HG03108 (cell line): ENCODE data around the gene PPL.
A peak's percentile ranks its signal among the peaks of the same experiment; 100 is the strongest.
"Not testable (repeated sequence)": the region's sequence is repeated elsewhere in the genome, so short reads cannot be mapped to it uniquely, and the experiment has no call there.

ENCODE experiments used
- ATAC-seq: cut with Tn5 transposase; IDR thresholded peaks from one replicate; pipeline ENCODE4 v1.9.1; 2021; ENCODE audit warnings: moderate library complexity; ENCODE audit not compliant: unreplicated experiment

PPL gene, protein sequence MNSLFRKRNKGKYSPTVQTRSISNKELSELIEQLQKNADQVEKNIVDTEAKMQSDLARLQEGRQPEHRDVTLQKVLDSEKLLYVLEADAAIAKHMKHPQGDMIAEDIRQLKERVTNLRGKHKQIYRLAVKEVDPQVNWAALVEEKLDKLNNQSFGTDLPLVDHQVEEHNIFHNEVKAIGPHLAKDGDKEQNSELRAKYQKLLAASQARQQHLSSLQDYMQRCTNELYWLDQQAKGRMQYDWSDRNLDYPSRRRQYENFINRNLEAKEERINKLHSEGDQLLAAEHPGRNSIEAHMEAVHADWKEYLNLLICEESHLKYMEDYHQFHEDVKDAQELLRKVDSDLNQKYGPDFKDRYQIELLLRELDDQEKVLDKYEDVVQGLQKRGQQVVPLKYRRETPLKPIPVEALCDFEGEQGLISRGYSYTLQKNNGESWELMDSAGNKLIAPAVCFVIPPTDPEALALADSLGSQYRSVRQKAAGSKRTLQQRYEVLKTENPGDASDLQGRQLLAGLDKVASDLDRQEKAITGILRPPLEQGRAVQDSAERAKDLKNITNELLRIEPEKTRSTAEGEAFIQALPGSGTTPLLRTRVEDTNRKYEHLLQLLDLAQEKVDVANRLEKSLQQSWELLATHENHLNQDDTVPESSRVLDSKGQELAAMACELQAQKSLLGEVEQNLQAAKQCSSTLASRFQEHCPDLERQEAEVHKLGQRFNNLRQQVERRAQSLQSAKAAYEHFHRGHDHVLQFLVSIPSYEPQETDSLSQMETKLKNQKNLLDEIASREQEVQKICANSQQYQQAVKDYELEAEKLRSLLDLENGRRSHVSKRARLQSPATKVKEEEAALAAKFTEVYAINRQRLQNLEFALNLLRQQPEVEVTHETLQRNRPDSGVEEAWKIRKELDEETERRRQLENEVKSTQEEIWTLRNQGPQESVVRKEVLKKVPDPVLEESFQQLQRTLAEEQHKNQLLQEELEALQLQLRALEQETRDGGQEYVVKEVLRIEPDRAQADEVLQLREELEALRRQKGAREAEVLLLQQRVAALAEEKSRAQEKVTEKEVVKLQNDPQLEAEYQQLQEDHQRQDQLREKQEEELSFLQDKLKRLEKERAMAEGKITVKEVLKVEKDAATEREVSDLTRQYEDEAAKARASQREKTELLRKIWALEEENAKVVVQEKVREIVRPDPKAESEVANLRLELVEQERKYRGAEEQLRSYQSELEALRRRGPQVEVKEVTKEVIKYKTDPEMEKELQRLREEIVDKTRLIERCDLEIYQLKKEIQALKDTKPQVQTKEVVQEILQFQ (N-terminal part only)

DNA sequence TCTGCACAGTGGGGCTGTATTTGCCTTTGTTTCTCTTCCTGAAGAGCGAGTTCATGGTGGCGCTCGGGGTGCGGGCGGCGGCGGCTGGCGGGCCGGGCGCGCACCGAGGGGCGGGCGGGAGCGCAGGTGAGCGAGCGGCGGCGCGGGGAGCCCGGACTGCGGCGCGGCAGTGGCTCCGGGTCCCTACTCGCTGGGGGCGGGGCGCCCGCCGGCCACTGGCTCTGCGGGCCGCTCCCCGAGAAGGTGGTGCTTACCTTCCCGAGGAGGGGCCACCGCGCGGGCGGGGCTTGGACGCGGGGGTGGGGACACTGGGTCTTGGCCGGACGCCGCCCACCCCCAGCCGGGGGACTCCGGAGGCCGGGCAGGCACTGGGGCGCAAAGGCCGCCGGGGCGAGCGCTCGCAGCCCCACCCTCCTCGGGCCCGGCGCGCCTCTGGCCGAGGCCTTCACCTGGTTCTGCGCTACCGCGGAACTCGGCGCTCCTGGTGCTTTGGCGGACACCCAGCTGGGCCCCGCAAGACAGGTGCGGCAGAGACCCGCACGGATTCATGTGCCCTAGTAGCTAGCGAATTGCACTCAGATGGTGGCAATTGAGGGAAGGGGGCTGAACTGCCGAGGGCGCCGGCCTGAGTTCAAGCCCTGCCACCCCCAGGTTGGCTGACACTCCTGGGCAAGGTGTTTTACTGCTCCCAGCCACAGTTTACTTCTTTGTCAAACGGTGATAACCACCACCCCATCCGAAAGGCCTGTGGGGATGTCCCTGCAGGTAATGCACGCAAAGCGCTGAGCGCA, at the start of gene PPL:
Gene PPL (minus strand): TSS at position 158 of the 791 bp plus-strand sequence. CDS start 103 bp downstream, at position 55.
- no peak for ATAC-seq

DNA sequence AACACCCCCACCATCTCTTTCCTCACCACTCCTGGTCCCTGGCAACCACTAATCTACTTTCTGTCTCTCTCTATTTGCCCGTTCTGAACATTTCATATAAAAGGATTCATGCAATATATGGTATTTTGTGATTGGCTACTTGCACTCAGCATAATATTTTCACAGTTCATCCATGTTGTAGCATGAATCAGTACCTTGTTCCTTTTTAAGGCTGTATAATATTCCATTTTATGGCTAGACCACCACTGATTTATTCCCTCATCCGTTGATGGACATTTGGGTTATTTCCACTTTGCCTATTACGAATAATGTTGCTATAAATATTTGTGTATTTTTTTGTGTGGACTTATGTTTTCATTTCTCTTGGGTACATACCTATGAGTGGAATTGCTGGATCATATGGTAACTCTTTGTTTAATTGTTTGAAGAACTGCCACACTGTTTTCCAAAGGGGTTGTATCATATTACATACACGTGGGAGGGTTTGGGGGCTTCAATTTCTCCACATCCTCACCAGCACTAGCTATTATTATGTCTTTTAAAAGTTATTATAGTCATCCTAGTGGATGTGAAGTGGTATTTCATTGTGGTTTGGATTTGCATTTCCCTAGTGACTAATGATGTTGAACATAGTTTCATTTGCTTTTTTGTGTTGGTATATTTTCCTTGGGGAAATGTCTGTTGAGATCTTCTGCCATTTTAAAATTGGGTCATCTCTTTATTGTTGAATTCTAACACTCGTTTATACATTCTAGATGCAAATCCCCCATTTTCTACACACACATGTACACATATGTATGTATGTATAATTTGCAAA, 47.4 kb upstream of the PPL start:
- no peak for ATAC-seq

DNA sequence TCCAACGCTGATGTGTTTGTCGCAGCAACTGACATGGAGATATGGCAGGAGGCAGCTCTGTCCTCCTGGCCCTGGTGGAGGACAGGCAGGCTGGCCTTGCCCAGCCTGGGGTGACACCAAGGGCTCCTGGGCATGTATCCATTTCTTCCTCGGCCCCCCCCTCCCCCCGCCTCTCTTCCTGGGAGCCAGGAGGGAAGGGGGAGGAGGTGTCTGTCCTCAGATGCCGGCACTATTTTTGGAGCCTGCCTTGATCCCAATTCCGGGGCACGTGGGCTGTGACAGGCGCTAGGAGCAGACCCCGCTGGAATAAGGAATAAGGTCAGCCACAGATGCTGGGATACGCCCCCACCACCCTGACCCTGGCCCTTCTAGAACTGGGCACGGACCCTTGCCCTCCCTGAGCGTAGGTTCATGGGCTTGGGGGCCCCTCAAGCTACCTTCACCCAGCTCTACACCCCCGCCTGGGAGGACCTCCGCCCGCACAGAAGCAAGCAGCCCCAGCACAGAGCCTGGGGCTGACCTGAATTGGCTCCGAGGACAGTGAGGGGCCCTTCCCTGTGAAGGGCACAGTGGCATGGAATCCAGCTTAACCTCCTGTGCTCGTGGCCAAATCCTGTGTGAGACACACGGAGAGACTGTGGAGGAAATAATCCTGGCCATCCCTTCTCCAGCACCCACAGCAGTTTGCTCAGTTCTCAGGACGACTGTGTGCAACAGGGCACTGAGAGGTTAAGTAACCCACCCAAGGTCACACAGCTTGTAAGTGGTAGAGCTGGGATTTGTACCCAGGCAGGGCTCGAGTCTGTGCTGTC, 45.3 kb upstream of the PPL start:
- no peak for ATAC-seq

DNA sequence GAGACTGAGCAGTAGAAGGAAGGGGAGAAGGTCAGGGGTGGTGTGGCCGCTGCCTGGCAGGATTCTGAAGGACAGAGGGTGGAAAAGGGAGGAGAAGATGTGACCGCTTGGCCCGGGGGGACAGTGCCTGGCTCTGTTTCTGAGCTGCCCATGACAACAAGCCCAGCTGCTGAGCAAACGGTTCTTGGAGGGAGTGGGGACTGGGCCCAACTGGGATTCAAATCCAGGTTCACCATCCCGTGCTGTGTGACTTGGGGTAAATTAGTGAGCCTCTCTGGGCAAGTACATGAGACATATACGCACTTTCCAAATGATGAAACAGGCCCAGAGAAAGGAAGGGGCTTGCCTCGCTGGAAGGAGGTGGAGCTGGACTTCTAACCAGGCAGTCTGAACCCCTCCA, 44.5 kb upstream of the PPL start:
- ATAC-seq = no peak

DNA sequence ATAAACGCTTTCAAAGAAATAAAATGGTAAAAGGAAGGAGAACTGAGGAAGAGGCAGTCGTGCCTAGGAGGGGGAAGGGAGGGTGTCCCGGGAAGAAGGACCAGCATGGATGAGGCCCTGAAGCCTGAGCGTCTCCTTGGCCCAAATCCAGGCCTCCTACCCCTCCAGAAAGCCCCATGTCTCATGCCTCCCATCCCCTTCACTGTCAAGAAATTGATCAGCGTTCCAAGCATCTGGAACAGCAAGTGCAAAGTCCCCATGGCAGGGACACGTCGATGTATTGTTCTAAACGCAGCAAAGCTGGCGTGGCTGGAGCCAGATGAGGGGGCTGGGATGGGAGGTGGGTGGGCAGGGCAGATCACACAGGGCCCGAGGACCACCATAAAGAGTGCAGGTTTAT, 43.7 kb upstream of the PPL start:
- no peak for ATAC-seq

DNA sequence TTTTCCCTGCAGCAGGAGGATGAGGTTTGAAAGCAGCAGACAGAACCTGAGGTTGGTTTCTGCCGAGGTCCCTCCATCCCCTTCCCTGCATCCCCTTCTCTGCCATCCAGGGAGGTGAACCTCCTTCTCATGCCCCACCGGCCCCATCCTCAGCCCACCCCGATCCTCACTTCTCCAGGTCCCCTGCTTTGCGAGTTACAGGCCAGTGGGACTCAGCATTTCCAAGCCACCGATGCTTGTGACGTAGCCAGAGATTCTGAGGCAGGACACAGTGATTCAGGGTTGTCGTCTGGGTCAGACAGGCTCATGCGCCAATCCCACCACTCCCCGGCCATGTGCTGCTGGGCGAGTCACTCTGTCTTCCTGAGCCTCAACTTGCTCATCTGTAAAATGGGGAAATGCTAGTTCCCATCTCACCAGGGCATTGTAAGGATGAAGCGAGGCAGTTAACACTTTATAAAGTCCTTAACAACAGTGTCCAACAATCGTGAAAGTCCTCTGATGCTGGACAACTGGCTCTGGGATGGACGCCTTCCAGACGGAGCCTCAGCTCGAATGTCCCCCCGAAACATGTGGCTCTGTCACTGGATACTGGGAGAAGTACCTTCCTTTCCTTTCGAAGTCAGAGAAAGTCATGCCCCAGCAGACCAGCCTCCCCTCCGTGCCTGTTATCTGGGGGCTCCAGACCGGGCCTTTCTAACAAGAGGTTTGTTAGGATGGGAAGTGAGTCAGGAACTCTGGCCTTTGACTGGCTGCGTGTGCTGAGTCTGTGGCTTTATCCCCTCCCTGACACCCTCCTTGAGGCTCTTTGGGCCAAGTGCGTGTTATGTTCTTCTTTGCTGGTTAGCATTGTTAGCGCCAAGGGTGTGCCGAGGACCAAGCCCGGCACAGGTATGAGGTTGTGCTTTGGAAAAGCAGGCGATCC, 43.0 kb upstream of the PPL start:
- ATAC-seq = no peak

DNA sequence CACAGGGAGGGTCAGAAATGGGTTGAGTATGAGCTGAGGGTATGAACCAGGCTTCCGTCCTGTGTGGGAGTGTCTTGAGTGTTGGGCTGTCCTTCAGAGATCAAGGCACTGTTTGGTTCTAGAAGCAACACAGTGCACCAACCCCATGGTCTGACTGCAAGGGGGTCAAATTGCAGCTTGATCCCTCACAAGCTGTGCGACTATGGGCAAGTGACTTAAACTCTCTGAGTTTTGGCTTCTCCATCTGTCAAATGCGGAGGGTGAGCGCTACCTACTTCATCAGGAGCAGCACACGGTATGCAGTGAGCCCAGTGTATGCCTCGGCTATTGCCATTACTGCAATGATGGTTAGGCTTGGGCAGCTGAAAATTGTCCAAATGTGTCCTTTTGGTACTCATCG, 42.2 kb upstream of the PPL start:
- no peak for ATAC-seq

DNA sequence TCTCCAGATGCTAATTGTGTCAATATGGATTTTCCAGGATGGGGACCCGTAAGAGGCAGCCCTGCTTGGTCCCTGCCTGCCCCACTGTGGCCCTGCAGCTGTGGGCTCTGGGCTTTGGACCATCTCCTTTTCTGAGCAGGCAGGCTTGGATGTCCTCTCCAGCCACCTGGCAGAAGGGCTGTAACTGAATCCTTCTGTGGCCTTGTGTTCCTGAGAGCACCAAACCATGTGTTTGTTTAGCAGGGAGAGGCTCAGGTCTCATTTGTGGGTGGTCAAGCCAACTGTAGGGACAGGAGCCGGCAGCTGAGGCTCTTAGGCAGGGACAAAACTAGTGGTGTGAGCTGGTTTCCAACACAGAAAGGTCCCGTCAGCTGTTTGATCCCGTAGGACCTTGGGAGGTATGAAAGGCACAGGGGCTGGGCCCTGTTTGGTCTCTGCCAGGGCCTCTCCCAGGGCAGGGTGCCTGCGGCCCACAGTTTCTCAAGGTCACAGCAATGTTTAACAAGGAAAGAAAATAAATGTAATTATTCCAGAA, 39.7 kb upstream of the PPL start:
- no peak for ATAC-seq

DNA sequence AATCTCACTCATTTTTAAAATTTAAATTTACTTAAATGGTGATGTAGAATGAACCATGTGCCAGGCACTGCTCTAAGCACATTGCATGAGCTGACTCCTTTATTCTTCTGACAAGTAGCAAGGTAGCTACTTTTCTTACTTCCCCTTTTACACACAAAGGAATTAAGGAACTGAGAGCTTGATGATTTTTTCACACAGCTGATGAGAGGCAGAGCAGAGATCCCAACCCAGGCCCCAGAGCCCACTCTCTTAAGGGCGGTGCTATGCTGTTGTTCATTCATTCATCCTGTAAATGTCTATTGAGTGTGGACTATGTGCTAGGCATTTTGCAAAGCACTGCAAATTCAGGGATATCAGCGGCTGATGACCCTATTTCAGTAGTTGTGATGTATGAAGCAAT, 39.1 kb upstream of the PPL start:
- peak; percentile 95 for ATAC-seq

DNA sequence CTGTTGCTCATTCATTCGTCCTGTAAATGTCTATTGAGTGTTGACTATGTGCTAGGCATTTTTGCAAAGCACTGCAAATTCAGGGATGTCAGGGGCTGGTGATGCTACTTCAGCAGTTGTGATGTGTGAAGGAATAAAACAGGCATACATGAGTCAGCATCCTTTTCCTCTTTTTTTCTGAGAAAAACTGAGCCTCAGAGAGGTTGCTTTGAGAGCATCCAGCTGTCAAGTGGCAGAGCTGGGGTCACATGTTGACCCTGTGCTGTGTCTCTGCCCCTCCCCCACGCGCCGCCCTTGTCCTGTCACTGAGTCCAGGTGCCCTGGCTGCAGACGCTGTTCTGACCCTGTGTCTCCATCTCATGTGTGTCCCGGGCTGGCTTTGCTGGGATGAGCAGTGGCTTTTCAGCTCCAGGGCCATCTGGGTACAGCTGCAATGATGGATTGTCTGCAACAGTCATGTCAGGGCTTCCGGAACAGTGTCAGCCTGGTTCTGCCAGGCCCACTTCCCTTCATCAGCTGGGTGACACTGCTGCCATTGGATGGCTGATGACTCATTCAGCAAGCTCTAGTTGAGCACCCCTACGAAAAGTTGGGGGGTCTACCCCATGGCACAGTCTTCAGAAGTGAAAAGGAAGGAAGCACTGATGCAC, 36.1 kb upstream of the PPL start:
- ATAC-seq = no peak

DNA sequence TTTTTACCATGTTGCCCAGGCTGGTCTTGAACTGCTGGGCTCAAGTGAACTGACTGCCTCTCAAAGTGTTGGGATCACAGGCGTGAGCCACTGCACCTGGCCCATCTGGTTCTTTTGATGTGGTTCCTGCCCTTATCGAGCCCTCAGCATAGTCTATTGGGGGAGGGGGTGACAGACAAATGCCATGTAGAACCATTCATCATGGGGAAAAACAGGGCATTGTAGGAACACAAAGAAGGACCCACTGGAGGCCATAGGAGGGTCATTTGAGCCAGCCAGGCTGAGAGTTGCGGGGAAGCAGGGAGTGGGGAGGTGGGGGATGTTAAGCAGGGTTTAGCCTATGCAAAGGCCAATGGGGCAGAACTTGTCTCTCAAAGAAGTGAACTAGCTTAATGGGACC, 33.1 kb upstream of the PPL start:
- no peak for ATAC-seq

DNA sequence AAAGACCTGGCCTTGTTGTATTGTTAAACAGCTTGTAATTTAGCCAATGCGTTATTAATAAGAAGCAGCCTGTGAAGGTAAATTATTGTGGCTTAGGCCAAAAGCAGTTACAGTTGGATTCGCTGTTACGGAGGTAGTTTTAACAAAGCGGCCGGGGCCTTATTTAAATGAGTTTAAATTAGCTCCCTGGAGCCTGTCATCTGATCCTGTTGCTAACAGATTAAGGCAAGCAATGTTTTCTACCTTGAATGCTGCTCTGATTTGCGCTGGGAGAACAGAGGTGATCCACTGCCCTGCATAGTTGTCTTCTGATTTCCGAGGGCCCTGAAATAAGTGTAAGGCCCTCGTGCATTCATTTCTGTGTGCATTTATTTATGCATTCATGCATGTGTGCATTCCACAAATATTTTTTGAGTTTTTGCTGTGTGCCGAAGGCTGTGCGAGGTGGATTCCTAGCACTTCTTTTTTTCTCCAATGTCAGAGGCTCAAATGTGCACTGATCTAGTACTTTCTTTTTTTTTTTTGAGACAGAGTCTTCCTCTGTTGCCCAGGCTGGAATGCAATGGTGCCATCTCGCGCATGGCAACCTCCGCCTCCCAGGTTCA, 32.0 kb upstream of the PPL start:
- ATAC-seq = no peak

DNA sequence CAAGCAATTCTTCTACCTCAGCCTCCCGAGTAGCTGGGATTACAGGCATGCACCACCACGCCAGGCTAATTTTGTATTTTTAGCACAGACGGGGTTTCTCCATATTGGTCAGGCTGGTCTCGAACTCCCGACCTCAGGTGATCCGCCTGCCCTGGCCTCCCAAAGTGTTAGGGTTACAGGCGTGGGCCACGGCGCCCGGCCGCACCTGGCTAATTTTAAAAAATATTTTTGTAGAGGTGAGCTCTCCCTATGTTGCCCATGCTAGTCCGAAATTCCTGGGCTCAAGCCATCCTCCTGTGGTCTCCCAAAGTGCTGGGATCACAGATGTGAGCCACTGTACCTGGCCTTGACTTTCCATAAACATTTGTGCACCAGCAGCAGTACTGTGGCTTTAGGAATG, 31.3 kb upstream of the PPL start:
- ATAC-seq = not testable (repeated sequence)

DNA sequence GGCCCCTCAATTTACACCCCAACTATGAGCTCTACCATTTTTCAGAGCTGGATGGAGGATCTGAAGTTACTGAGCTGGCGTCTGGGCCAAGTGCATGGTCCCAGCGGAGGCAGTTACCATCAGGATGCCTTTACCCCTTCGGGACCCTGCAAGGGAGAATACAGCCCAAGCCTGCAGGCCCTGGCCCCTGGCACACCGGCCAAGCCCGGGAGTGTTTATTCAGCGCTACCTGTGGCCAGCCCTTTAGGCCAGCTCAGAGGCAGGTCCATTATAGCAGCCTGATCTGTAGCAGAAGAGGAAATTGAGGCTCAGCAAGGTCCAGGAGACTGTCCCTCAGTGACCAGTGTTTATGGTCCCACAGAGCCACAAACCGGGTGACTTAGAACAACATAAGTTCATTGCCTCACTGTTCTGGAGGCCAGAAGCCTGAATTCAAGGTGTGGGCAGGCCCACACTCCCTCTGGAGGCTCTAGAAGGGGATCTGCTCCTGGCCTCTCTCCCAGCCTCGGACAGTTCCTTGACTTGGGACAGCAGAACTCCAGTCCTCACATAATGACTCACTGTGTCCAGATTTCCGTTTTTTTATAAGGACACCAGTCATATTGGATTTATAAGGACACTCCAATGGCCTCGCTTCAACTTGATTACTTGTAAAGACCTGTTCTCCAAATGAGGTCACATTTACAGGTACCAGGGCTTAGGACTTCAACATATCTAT, 29.9 kb upstream of the PPL start:
- no peak for ATAC-seq

DNA sequence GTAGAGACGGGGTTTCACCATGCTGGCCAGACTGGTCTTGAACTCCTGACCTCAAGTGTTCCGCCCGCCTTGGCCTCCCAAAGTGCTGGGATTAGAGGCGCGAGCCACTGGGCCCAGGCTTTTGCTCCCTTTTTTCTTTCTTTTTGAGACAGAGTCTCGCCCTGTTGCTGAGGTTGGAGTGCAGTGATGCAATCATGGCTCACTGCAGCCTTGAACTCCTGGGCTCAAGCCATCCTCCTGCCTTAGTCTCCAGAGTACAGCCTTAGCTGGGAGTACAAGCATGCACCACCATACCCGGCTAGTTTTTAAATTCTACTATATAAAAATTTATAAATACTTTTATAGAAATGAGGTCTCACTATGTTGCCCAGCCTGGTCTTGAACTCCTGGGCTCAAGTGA, 26.6 kb upstream of the PPL start:
- ATAC-seq = not testable (repeated sequence)

DNA sequence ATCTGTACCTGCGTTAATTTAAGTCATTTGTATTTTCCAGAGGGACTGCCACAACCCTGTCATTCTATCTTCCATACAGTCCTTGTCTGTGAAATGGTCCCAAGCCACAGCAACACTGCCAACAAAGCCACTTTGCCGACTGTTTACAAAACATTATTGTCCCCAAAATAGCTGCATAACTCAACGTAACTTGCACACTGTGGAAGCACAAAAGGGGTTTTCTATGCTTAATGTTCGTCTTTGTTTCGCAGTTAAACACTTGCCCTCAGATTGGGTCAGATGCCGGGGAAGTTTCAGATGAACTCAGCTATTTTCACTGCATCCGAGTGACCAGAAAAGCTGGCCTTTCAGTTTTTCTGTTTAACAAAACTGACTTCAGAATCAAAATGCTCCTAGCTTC, 25.8 kb upstream of the PPL start:
- no peak for ATAC-seq
